CD4-positive, CD25-positive, alpha-beta regulatory T cell (primary cell): ENCODE results near the gene HILPDA. TPM values are rescaled to one million over a fixed set of nuclear protein-coding genes. Genes with fewer than 3 reads are reported as not detected.

Experiments
- ATAC-seq, 2 donors: fragments of 150-1000 bp; cut with Tn5 transposase; one replicate each; pipeline ENCODE4 v1.10.0; 2021; ENCODE audit warnings: low read depth in 2 of 2, moderate number of reproducible peaks in 2 of 2, moderate library complexity in 1 of 2
- DNase-seq, 3 donors: peaks; one replicate each; pipeline versions ENCODE4 v3.0.0 to v3.0.0-alpha.2; 2012 to 2022; ENCODE audit warnings: mixed read lengths in 1 of 3
- H3K27ac ChIP-seq: one replicate; pipeline ENCODE4 v1.7.0; 2013; ENCODE audit warnings: mild to moderate bottlenecking, low read length; ENCODE audit not compliant: insufficient read depth, poor library complexity, severe bottlenecking
- H3K27me3 ChIP-seq: one replicate; pipeline ENCODE4 v1.7.0; 2013; ENCODE audit warnings: low read length; ENCODE audit not compliant: control insufficient read depth, insufficient read depth
- H3K36me3 ChIP-seq: one replicate; pipeline ENCODE4 v1.7.0; 2013; ENCODE audit warnings: mild to moderate bottlenecking, low read length, moderate library complexity; ENCODE audit not compliant: control insufficient read depth, insufficient read depth
- H3K4me1 ChIP-seq: 2 replicates; pipeline ENCODE4 v1.7.0; 2013; ENCODE audit warnings: mild to moderate bottlenecking, low read length; ENCODE audit not compliant: insufficient read depth, control insufficient read depth, poor library complexity, severe bottlenecking
- H3K4me3 ChIP-seq: one replicate; pipeline ENCODE4 v1.7.0; 2013; ENCODE audit warnings: low read depth, mild to moderate bottlenecking, low read length, moderate library complexity
- H3K9me3 ChIP-seq, 2 experiments: 1 replicate in 1 of 2; 2 replicates in 1 of 2; pipeline ENCODE4 v1.7.0; 2013; ENCODE audit warnings: low read length in 2 of 2, mild to moderate bottlenecking in 1 of 2, moderate library complexity in 1 of 2; ENCODE audit not compliant: control insufficient read depth in 2 of 2
- H3K27ac Mint-ChIP-seq, 3 donors: one replicate each; pipeline ENCODE4 v1.8.0; 2020 to 2022; ENCODE audit warnings: mild to moderate bottlenecking in 3 of 3, mixed read lengths in 3 of 3, moderate library complexity in 2 of 3
- H3K27me3 Mint-ChIP-seq: one replicate; pipeline ENCODE4 v1.8.0; 2022; ENCODE audit warnings: mild to moderate bottlenecking, mixed read lengths
- H3K36me3 Mint-ChIP-seq: one replicate; pipeline ENCODE4 v1.8.0; 2020; ENCODE audit warnings: mixed read lengths
- H3K4me1 Mint-ChIP-seq, 4 donors: one replicate each; pipeline ENCODE4 v1.8.0; 2020 to 2022; ENCODE audit warnings: mixed read lengths in 4 of 4, mild to moderate bottlenecking in 1 of 4
- H3K4me3 Mint-ChIP-seq, 4 donors: one replicate each; pipeline ENCODE4 v1.8.0; 2020 to 2022; ENCODE audit warnings: mild to moderate bottlenecking in 4 of 4, mixed read lengths in 4 of 4, moderate library complexity in 3 of 4
- H3K9me3 Mint-ChIP-seq, 7 donors: one replicate each; pipeline ENCODE4 v1.8.0; 2020 to 2022; ENCODE audit warnings: mixed read lengths in 7 of 7, mild to moderate bottlenecking in 3 of 7, moderate library complexity in 2 of 7
- polyA plus RNA-seq, 4 donors: library from polyadenylated mRNA; unstranded; fragments of 300-500 nt; fragmentation: Illumina TruSeq; gene quantifications; one replicate each; pipeline ENCODE4 v1.2.3, GENCODE V29; 2021
- total RNA-seq: library from RNA; stranded (reverse); gene quantifications from one replicate; pipeline ENCODE4 v1.2.3, GENCODE V29; 2022

The HILPDA gene
- total and polyA plus RNA-seq, 5 donors from 2014 or later, result 1.6 to 8.8 (median 4.1) TPM

DNA sequence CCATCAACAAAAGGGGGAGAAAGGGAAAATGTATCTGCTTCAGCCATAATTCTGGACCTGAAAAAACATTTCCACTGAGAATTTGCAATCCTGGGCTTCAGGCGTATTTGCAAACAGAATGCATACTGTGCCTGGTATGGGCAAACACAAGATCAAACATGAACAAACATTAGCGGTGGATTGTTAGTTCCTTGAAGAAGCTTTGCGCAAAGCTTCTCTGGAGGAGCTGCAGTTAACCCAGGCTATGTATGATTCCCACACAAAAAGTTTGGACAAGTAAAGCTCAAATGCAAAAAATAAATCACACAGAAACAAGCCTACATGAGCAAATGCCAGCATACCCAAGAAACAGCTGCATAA, 20.4 kb upstream of the HILPDA start:
- H3K36me3 ChIP-seq, result no peaks in the 10 kb centered on the region
- Mint-ChIP-seq H3K27me3 (peaks cover 6% of the 10 kb centered on the region), H3K27ac (no peak overlapping the region), H3K36me3 (no peaks in the 10 kb centered on the region), H3K4me3 (no peak overlapping the region), H3K9me3 (no peaks in the 10 kb centered on the region), H3K4me1 (no peaks in the 10 kb centered on the region)
- peaks cover 5% of the 10 kb centered on the region for H3K27me3 ChIP-seq
- ATAC-seq, result no peak
- H3K9me3 ChIP-seq, result no peaks in the 10 kb centered on the region
- no peak overlapping the region for H3K4me3 ChIP-seq
- H3K4me1 ChIP-seq, result no peaks in the 10 kb centered on the region
- DNase-seq, result no peak
- H3K27ac ChIP-seq, result no peak overlapping the region

GRCh38 chr7:128437426-128438332, 18.0 kb upstream of the HILPDA start:
- H3K27ac Mint-ChIP-seq, result no peak overlapping the region
- peak overlapping the region in 1 of 4 donors; percentile 11 for H3K4me3 Mint-ChIP-seq
- DNase-seq (no peak), ATAC-seq (no peak)
- no peaks in the 10 kb centered on the region for H3K36me3 ChIP-seq
- peaks cover 5% of the 10 kb centered on the region for H3K27me3 ChIP-seq
- H3K4me1 ChIP-seq, result no peaks in the 10 kb centered on the region
- no peak overlapping the region for H3K27ac ChIP-seq
- H3K36me3 Mint-ChIP-seq, result no peaks in the 10 kb centered on the region
- H3K9me3 Mint-ChIP-seq, result no peaks in the 10 kb centered on the region
- H3K4me1 Mint-ChIP-seq, result no peaks in the 10 kb centered on the region
- H3K9me3 ChIP-seq, result no peaks in the 10 kb centered on the region
- H3K27me3 Mint-ChIP-seq, result peaks cover 6% of the 10 kb centered on the region
- no peak overlapping the region for H3K4me3 ChIP-seq

DNA sequence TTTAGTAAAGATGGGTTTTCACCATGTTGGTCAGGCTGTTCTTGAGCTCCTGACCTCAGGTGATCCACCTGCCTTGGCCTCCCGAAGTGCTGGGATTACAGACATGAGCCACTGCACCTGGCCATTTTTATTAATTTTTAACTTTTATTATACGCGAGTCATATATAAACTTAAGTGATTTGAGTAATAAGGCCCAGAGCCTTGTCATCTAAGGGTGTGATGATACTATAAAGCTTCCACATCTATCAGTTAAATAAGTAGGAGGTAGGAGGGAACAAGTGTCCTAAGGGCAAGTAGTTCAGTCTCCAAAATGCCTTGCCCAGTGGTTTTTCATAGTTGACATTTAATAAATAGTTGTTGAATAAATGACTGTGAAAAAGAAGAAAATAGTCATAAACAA, 13.3 kb upstream of the HILPDA start:
- no peaks in the 10 kb centered on the region for H3K9me3 Mint-ChIP-seq
- no peak for ATAC-seq

DNA sequence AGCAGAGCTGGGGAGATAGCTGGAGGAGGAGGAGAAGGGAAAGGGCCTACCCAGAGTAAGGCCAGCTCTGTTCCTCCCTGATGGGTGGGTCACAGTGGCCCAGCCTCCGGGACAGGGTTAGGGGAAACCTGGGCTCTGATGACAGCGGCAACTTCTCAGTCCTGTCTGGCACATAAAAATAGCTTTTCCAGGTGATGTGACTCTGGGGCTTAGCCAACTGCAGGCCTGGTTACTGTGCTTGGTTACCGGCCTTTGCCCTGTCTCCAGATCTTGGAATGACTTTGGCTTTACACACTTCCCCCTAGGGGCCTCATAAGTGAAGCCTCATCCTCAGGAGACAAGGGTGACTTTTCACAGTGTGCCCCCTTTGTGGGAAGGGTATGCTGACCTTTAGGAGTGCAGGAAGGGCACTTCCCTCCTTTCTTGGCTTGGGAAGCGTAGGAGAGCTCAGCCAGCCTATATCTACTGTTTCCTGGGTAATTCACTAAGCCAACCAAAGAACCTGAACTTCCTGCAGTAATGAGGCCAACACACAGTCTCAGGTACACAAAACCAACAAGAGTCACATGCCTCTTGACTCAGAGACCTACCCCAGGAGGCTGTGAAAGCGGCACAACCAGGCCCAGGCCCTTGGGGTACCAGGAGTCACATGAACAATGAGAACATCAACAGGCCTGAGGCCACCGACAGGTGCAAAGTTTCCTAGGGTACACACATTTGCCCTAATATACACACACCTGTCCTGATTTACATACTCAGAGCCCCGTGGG, 11.7 kb upstream of the HILPDA start:
- Mint-ChIP-seq H3K4me1 (no peaks in the 10 kb centered on the region), H3K27me3 (peaks cover 5% of the 10 kb centered on the region), H3K36me3 (no peaks in the 10 kb centered on the region), H3K4me3 (no peak overlapping the region), H3K9me3 (no peaks in the 10 kb centered on the region), H3K27ac (no peak overlapping the region)
- H3K27ac ChIP-seq, result no peak overlapping the region
- ATAC-seq, result no peak
- no peak for DNase-seq
- no peaks in the 10 kb centered on the region for H3K9me3 ChIP-seq
- no peak overlapping the region for H3K4me3 ChIP-seq
- no peaks in the 10 kb centered on the region for H3K27me3 ChIP-seq
- no peaks in the 10 kb centered on the region for H3K36me3 ChIP-seq
- no peaks in the 10 kb centered on the region for H3K4me1 ChIP-seq

More for the DNA sequence above, 13.3 kb upstream of the HILPDA start:
- Histone ChIP-seq H3K36me3 (no peaks in the 10 kb centered on the region), H3K27ac (no peak overlapping the region), H3K9me3 (no peaks in the 10 kb centered on the region), H3K4me1 (no peaks in the 10 kb centered on the region), H3K4me3 (no peak overlapping the region), H3K27me3 (no peaks in the 10 kb centered on the region)
- no peak overlapping the region for H3K27ac Mint-ChIP-seq
- no peaks in the 10 kb centered on the region for H3K36me3 Mint-ChIP-seq
- peaks cover 6% of the 10 kb centered on the region for H3K27me3 Mint-ChIP-seq
- DNase-seq, result no peak
- H3K4me3 Mint-ChIP-seq, result no peak overlapping the region
- no peaks in the 10 kb centered on the region for H3K4me1 Mint-ChIP-seq

DNA sequence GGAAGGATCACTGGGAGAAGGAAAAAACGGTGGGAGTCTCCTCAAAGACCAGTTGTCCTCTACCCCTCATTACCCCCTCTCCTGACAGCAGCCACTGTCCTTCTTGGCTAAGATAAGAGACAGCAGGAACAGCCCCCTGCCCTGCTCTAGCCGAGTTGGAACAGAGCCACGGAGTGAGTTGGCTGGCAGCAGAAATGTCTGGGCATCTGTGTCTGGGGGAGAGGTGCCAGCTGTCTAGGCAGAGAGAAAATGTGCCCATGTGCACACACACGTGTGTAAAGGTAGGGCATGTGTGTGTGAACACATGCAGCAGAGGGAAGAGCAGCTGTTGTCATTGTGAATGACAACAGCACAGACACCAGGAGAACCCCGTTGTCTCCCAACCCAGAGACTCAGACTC, 9.4 kb upstream of the HILPDA start:
- DNase-seq (no peak), ATAC-seq (no peak)
- Histone ChIP-seq H3K27me3 (no peaks in the 10 kb centered on the region), H3K36me3 (no peaks in the 10 kb centered on the region), H3K4me1 (no peaks in the 10 kb centered on the region), H3K4me3 (no peak overlapping the region), H3K27ac (no peak overlapping the region), H3K9me3 (no peaks in the 10 kb centered on the region)
- Mint-ChIP-seq H3K9me3 (no peaks in the 10 kb centered on the region), H3K27me3 (no peaks in the 10 kb centered on the region), H3K4me3 (no peak overlapping the region), H3K36me3 (no peaks in the 10 kb centered on the region), H3K27ac (no peak overlapping the region), H3K4me1 (peaks cover 0 to 3% (median 0%) of the 10 kb centered on the region in 4 donors)

DNA sequence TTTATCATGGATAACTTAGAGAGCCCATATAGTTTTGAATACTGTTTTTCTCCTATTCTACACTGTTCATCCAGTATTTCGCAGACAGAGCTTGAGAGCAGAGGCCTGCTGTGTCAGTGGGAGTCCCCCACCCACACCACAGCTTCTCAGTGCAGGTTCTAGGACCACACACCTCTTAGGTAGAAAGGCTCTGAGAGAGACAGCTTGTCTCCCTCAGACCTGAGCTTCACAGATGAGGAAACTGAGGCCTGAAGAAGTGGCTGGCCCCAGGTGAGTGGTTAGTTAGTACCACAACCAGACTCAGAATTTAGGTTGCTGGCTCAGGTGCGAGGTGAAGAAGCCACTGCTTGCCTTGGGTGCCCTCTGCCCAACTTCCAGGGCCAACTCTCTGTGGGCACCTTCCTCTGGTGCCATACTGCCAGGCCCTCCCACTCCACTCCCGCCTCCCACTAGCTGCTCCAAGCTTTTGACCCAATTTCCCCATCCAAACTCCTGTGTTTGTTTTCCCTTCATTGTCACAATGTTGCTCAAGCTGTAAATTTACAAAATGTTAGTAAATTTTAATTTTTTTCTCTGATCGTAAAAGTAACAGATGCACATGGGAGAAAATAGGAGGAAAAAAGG, 7.6 kb upstream of the HILPDA start:
- ATAC-seq (no peak), DNase-seq (no peak)
- Histone ChIP-seq H3K36me3 (no peaks in the 10 kb centered on the region), H3K4me1 (no peaks in the 10 kb centered on the region), H3K27ac (no peak overlapping the region), H3K27me3 (no peaks in the 10 kb centered on the region), H3K4me3 (no peak overlapping the region), H3K9me3 (no peaks in the 10 kb centered on the region)
- Mint-ChIP-seq H3K4me3 (no peak overlapping the region), H3K9me3 (no peaks in the 10 kb centered on the region), H3K27me3 (peaks cover 6% of the 10 kb centered on the region), H3K36me3 (no peaks in the 10 kb centered on the region), H3K4me1 (peaks cover 0 to 6% (median 1%) of the 10 kb centered on the region in 4 donors), H3K27ac (no peak overlapping the region)

- Mint-ChIP-seq H3K4me3 (no peak overlapping the region), H3K36me3 (no peaks in the 10 kb centered on the region), H3K27me3 (peaks cover 6% of the 10 kb centered on the region), H3K27ac (no peak overlapping the region), H3K9me3 (no peaks in the 10 kb centered on the region), H3K4me1 (peaks cover 0 to 6% (median 1%) of the 10 kb centered on the region in 4 donors)
- H3K36me3 ChIP-seq, result no peaks in the 10 kb centered on the region
- no peaks in the 10 kb centered on the region for H3K9me3 ChIP-seq
- no peaks in the 10 kb centered on the region for H3K27me3 ChIP-seq
- no peaks in the 10 kb centered on the region for H3K4me1 ChIP-seq
- ATAC-seq, result no peak
- no peak overlapping the region for H3K27ac ChIP-seq
- no peak for DNase-seq
- no peak overlapping the region for H3K4me3 ChIP-seq
Observed at GRCh38 chr7:128448751-128449302, 6.9 kb upstream of the HILPDA start.
